NCI-H1092 (cell line): ENCODE results near the gene SURF6.
A peak's percentile ranks its signal among the peaks of the same experiment; 100 is the strongest.

Experiments
- DNase-seq: peaks from one replicate; lab custom pipeline; 2025; lab: John Stamatoyannopoulos, UW

Gene SURF6

DNA sequence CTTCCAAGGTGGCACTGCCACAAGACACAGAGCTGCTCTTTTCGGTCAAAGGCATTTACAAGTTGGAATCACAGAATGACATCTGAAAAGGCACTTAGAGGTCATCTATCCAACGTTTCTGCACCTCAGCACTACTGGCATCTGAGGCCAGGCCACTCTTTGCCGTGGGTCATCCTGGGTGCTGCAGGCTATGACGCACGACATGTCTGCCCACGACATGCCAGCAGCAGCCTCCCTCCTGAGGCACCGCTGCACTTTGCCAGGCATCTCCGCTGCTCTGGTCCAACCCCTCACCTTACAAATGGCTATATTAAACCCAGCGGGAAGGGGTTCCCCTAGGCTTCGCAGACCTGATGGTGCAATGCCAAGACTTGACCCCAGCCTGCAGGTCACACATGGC lies 31.8 kb upstream of the SURF6 start:
- no peak for DNase-seq

DNA sequence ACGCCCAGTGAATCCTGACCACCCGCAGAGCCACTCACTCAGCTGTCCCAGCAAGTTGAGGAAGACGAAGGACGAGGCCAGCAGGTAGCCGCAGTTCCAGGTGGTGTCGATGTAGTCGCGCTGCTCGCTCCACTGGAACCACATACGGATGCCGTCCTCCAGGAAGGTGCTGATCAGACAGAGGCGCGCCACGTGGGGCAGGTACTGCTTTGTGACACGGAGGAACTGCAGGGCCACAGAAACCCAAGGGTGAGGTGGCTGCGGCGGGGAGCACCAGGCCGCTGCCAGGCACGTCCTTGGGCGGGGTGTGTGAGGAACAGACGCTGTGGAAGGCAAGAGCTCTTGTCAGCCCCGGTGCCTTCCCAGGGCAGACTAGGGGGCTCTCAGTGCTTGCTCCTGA lies 31.2 kb upstream of the SURF6 start:
- no peak for DNase-seq

DNA sequence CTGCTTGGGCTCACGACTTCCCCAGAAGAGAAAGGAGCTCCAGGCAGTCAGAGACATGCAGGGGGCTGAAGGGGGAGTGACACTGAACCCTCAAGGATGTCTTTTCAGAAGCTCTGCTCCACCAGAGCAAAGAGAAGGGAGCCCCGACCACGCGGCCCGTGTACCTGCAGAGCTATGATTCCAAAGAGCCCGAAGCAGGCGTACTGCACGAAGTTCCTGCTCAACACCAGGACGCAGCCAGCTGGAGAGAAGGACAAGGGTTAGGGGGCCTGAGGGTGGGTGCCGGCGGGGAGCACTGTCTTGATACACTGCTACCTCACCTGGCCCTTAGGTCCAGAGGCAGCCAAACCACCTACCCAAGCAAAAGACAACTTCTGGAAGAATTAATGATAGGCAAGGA lies 30.4 kb upstream of the SURF6 start:
- no peak for DNase-seq

DNA sequence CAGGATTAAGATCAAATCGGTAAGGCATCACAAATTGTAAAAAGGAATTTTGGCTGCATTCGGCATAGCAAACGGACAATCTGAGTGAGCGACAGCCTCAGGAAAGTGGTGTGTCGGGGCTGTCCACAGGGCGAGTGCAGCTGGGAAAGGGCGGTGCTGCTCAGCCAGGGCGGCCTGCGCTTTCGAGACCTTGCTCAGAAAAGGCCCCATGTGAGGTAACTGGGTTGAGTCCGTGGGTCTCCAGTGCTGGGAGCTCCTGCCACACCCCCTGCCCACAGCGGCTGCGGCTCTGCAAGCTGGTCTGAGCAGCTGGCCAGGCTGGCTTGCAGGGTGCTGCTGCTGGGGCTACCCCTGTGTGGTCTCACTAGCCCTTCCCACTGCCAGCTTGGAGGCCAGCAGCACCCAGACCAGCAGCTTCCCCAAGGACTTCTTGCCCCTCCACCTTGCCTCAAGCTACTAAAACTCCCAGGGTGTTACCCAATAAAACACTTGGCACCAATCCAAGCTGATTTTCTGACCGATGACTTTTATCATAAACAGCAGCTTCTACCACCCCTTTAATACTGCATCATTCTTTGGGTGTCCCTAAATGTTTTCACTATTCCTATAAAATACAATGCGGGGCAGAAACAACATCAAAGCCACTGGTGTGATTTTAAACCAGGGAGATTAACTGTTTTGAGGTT lies 26.5 kb upstream of the SURF6 start:
- no peak for DNase-seq

DNA sequence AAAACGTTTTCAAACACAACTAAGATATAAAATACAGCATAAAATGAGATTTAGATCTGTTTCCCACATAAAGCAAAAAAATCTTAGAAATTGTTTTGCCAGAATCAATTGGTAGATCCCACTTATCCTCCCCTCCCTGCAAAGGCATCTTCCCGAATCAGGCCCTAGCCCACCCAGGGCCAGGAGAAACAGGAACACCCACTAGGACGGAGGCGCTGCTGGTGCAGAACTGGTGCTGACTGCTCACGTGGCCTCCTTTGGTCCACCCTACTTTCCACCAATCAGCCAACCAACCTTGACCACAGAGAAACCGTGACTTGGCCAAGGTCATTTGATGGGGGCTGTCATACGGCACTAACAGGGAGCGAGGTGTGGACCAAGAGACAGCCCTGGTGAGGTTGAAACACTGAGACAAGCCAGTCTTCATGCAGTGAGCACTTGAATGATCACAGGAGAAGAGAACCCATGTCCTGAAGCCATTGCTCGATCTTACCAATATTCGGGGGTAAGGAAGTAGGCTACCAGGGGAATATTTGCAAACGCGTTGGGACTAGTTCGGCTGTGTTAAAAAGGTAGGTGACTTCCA lies 25.6 kb upstream of the SURF6 start:
- DNase-seq = no peak

DNA sequence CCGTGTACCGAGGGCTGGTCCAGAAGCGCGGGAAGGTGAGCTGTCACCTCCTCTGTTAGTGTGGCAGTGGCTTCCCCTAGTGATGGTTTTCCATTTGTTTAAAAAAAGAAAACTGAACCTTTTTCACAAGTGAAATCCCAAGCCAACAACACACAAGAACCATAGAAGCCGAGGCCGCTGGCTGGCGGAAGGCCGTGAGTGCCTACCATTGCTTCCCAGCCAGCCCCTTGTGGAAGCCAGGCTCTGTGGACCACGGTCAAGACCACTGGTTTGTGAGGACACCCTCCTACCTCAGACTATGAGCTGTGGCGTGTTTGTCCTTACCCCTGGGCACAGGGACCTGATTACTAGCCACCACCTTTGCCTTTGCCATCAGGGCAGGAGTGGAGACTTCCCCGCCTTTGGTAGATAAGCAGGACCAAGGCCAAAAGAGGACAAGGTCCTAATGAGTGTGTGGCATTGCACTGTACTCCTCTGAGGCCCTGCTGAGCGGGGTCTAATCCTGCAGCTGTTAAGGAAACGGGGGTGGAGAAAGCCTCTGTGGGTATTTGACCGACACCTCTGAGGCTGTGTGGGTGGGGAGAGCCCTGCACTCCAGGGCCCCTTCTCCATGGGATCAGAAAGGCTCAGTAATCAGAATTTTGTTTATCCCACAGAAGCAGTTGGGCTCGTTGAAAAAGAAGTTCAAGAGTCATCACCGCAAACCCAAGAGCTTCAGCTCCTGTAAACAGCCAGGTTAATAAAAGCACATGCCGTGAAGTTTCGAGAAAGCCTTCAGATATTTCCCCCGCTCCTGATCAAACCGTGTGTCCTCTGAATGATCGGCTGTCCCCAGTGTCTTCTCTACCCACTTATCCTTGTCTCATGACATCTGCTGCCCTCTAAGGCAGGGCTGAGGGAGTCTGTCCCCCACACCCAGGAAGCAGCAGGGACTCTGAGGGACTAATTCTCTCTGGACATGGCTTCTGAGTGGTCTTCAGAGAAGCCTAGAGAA lies 24.7 kb upstream of the SURF6 start:
- no peak for DNase-seq

DNA sequence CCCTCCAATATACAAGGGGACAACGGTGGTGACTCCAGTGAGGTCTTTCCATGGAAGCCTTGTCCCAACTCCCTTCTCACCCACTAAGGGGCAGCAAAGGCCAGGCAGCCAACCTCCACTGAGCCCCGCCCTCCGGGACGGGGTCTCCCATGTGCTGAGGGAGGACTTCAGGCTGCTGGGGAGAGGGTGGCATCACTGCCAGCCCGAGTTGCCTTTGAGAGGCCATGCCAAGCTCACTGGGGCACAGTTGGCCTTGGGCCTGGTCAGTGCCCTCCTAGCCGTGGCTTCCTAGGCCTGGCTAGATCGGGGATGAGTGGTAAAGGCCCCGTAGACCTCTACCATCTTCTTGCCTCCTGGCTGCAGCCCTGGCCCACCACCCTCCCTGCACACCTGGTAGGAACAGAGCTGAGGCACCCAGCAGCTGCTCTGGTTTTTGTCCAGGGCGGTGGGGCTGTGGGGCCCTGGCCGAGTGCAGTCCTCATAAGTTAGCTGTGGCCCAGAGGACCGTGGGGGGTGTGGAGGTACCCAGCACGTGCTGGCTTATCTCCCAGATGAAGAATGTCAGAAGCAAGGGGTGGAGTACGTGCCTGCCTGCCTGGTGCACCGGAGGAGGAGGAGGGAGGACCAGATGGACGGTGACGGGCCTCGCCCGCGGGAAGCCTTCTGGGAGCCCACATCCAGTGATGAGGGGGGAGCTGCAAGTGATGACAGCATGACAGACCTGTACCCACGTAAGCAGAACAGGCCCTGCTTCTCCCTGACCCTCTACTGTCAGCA lies 23.6 kb upstream of the SURF6 start:
- DNase-seq = no peak

DNA sequence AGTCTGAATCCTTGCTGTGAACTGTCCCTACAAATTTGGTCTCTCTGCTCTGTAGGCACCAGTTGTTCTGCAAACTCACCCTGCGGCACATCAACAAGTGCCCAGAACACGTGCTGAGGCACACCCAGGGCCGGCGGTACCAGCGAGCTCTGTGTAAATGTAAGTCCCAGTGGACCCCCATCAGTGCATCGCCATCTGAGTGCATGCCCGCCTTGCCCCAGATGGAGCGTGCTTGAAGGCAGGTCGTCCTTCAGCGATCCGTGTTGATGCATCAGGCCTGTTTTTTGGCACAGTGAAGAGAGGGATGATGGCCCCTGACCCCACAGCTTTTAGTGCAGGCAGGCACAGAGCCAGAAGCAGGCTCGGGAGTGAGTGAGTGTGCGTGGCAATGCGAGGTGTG lies 21.7 kb upstream of the SURF6 start:
- no peak for DNase-seq

DNA sequence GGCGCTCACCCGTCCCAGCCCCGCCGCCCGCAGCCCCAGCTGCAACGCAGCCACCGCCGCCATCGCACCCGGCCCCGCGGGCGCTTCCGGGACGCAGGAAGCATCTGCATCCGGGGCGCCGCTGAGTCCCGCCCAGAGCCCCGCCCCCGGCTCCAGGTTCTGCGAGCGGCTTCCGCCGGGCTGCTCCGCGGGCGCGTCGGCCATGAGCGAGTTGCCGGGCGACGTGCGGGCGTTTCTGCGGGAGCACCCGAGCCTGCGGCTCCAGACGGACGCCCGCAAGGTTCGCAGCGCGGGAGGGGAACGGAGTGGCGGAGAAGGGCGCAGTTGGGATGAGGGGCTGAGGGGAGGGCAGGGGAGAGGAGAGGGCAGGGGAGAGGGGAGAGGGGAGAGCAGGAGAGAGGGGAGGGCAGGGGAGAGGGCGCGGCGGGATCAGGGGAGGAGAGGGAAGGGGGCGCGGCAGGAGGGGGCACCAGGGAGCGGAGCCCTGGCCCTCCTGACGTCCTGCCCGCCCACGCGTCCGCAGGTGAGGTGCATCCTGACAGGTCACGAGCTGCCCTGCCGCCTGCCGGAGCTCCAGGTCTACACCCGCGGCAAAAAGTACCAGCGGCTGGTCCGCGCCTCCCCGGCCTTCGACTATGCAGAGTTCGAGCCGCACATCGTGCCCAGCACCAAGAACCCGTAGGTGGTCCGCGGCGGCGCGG lies 20.6 kb upstream of the SURF6 start, which contains the start of the genes SURF1 and SURF2:
Gene SURF1 (minus strand): TSS at position 97 of the 701 bp plus-strand sequence. CDS start 34 bp downstream, at position 63.
Gene SURF2 (plus strand): TSS at position 160 of the 701 bp plus-strand sequence. CDS start 43 bp downstream, at position 203.
- DNase-seq = peak; percentile 81

DNA sequence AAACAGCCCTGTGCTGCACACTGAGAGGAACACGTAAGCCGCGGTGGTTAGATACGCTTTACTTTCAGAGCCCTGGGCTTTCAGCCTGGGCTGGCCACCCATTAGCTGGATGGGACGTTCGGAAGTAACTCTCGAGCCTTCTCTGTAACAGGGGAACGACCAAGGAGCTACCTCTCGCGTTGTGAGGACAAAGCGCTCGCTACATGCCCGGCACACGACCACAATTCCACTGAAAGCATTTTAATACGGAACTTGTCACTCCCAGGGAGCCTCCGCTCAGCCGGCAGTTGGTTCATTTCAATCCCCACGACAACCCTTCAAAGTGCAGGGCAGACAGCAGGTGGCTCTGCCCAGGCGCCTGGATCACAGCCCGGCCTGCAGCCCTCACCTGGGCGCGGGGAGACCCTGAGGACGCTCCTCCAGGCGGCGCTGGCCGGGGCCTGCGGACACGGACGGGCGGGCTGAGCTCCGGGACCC lies 19.9 kb upstream of the SURF6 start:
- no peak for DNase-seq

DNA sequence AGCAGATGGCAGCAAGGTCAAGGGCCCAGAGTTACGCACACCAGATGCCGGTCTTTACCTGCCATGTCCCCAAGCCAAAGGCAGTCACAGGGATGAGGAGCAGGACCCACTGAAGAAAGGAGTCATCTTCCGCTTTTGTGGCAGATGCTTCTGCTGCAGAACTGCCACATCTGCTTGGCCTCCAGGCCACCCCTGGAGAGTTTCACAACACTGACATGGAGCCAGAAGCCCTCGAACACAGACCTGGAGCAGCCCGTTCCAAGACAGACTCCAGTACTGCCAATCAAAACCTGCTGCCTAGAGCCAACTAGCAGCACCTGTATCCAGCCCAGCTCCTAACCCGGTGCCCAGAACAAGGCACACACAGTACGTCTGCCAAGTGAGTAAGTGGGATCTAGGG lies 18.8 kb upstream of the SURF6 start:
- no peak for DNase-seq

DNA sequence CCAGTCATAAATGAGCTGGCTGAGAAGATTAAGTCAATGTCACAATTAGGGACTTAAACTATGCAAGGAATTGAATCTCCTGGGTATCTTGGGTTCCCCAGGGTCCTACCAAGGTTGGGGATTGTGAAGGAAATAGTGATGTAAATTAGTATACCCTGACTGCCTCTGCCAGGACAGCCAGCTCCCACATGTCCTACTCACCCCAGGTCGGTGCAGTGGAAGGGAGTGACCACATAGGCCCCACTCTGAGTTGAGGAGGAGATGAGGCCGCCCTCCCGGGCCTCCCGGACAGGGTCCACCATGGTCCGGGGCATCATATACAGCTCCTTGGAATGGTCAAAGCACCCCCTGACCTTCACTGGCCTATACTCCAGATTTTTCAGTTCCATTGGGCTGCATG lies 17.6 kb upstream of the SURF6 start:
- no peak for DNase-seq

DNA sequence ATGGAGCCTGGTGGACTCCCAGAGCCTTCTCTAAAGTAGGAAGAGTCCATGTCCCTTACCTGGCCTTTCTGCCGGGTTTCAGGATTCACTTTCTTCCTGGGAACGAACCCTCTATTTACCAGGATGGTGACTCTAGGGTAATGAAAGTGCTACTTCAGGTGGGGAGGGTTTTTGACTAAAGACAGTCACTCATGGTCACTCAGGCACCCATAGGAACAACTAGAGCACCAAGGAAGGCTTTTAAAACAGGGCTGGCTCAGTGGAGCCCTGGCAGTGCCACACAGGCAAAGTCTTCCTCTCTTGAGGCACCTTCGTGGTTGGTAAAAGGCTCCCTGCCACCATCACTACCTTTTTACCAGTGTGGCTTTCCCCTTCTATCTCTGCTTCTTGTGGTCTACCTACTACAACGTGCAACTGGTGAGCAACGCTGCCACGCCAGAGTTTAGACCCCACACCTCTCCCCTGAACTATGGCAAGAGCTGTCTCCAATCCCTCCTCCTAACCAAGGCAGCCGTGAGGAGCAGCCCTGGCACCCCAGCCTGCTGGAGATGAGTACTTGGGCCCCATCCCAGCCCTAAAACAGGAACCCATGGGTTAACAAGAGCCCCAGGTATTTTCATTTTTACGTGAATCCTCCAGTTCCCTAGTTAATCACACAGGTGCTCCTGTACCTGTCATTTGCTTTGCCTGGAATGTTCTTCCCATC lies 16.8 kb upstream of the SURF6 start:
- no peak for DNase-seq

DNA sequence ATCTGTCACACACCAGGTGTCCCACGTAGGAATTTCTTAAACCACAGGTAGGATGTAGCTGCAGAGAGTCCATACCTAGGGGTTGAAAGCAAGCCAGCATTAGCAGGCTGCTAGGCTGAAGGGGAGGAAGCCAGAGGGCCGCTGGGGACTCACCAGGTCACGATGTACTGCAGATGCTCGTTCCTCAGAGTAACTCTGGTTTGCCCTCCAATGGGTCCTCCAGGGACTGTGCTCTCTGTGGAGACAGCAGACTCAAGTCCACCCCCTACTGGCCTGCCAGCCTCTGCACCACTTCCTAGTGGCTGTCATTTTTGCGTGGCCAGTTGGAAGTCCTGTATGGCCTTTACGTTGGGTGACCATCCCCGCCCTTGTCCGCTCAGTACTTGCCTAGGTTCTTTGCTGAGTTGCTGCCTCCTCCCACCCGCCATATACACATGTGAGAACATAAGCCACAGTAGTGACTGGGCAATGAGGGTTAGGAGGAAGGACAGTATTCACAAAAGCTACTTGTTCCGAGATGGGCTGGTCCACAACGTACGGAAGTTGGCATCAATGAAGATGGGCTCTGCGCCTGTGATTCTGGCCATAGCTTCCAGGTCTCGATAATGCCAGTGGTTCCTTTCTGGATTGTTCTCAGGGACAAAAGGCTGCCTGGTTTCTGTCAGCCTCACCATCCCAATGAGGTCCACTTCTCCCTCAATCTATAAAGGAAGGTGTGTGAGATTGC lies 16.1 kb upstream of the SURF6 start:
- no peak for DNase-seq

DNA sequence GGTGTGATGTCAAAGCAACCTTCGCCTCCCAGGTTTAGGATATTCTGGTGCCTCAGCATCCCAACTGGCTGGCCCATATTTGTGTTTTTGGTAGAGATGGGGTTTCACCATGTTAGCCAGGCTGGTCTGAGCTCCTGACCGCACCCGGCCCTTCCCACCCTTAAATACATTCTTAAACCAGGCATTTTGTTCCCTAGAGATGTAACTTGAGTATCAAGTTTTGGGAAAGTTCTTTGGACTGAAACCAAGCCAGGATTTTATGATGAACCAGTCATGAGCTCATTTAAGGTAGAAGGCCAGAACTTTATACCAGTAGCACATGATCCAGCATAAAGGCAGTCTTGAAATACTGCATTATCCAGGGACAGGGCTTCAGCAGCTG lies 15.5 kb upstream of the SURF6 start:
- DNase-seq = no peak

DNA sequence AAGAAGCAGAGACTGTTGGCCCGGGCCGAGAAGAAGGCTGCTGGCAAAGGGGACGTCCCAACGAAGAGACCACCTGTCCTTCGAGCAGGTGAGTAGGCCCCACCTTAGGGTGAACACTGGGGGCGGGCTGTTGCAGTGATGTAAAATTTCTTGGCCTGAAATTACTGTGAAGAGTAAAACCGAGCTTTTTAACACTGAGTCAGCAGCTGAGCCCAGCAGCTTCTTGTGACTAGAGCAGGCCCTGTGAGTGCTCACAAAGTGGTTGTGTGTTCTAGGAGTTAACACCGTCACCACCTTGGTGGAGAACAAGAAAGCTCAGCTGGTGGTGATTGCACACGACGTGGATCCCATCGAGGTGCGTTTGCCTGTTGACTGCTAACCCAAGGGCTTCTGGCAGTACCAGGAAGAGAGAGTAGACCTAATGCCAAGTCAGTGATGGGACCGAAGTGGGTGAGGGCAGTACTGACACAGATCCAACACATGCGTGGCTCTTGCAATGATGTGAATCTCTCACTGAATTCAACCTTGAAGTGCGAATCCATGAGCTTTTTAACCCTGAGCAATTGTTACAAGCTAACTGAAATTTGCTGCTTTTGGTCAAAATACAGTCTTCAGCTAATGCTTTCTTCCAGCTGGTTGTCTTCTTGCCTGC lies 14.1 kb upstream of the SURF6 start:
- no peak for DNase-seq

DNA sequence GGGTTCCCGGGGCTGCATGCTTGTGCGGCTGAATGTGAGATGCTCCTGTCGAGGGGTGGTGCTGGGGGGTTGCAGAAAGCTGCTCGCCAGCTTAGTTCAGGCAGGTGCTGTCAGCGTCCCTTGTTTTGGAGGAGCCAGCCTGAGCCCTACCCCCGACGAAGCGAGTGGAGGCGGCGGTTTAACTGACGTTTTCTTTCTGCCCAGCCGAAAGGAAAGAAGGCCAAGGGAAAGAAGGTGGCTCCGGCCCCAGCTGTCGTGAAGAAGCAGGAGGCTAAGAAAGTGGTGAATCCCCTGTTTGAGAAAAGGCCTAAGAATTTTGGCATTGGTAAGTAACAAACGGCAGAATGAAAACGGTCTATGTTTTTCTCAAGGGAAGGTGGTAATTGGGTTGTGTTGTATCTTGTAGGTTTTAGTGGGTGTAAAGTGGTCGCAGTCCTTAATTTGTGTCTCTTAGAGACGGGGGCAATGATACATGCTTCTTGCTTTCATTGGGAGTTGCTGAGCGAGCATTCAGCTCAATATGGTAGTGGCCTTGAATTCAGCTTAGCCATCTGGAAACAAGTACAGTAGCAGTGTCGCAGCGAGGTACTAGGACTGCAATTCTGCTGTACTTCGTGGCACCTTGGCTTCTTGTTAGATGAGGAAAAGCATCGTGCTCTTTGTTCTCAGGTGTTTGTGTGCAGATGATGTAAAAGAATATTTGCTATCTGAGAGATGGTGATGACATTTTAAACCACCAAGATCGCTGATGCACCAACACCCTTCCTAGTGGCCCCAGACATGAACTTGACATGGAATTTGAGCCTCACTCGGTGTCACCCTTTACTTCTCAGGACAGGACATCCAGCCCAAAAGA lies 13.0 kb upstream of the SURF6 start:
- DNase-seq = no peak

DNA sequence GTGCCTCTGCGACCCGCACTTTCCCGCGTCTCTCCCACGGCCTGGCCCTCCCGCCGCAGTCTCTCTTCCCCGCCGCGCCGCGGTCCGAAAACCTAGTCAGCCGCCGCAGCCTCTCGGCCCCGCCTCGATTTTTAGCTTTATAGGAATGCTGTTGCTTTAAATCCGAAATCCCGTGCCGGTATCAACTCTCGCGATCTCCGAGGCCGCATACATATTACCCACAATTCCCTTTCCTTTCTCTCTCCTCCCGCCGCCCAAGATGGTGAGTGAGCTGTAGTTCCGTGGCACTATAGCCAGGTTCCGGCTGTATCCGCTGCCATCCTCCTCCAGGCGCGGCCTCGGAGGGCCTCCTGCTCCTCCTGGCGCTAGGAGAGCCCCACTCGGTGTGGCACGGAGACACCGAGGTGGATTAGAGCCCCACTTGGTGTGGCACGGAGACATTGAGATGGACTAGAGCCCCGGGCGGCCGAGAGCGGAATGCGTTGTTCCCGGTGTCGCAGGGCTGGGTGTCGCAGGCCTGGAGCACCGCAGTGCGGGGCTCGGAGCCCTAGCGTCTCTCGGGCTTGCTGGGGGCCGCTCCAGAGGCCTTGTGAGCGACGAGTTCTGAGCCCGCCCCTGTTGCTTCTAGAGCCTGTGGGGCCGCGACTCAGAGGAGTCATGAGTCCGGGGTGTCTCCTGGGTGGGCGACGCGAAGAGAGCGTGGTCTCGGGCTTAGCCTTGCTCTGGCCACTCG lies 12.2 kb upstream of the SURF6 start, which contains the start of the genes MED22 and RPL7A:
Gene MED22 (minus strand): TSS at position 147 of the 733 bp plus-strand sequence. CDS start 1,469 bp downstream, outside the sequence.
Gene RPL7A (plus strand): TSS at position 234 of the 733 bp plus-strand sequence. CDS start 26 bp downstream, at position 260.
- peak; percentile 94 for DNase-seq
